Stimulated activated effector memory CD8-positive, alpha-beta T cell treated with anti-CD3 and anti-CD28 coated beads, Interleukin-12 subunit alpha, Interleukin-12 subunit beta, amount 100 ng/mL, for 72 hours (primary cell): ENCODE data around the gene TRAPPC2L.
A peak's percentile ranks its signal among the peaks of the same experiment; 100 is the strongest.

ENCODE experiments used
- ATAC-seq: fragments of 150-1000 bp; cut with Tn5 transposase; 2 replicates; pipeline ENCODE4 v1.10.0; 2021
- DNase-seq, 2 donors: peaks; one replicate each; pipeline ENCODE4 v3.0.0; 2021 to 2022; ENCODE audit warnings: low spot score in 2 of 2
- H3K27ac Mint-ChIP-seq: one replicate; pipeline ENCODE4 v1.8.0; 2022; ENCODE audit warnings: mild to moderate bottlenecking, mixed read lengths
- H3K36me3 Mint-ChIP-seq: one replicate; pipeline ENCODE4 v1.8.0; 2022; ENCODE audit warnings: mild to moderate bottlenecking, mixed read lengths
- H3K4me1 Mint-ChIP-seq: one replicate; pipeline ENCODE4 v1.8.0; 2022; ENCODE audit warnings: mixed read lengths
- H3K4me3 Mint-ChIP-seq: one replicate; pipeline ENCODE4 v1.8.0; 2022; ENCODE audit warnings: mild to moderate bottlenecking, mixed read lengths
- H3K9me3 Mint-ChIP-seq: one replicate; pipeline ENCODE4 v1.8.0; 2022; ENCODE audit warnings: mixed read lengths

The TRAPPC2L gene

GRCh38 chr16:88842308-88842756 lies 14.6 kb upstream of the TRAPPC2L start:
- no peak overlapping the region for H3K4me3 Mint-ChIP-seq
- H3K36me3 Mint-ChIP-seq, result peaks cover 11% of the 10 kb centered on the region
- peaks cover 5% of the 10 kb centered on the region for H3K4me1 Mint-ChIP-seq
- DNase-seq (no peak), ATAC-seq (no peak)
- no peaks in the 10 kb centered on the region for H3K9me3 Mint-ChIP-seq
- H3K27ac Mint-ChIP-seq, result no peak overlapping the region

DNA sequence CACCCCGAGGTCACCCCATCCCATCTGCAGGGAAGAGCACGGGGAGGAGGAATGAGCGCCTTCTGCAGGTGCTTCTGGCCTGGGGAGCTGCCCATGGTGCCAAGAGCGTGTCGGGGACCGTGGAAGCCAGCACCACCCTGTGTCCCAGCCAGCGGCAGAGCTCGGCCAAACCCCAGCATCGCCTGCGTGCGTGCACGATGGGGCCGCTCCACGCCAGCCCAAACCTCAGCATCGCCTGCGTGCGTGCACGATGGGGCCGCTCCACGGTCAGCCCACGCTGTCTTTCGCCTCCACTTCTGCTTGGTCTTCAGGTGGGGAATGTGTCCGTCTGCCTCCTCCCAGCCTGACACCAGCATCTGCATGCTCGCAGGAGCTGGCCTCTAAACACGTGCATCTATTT lies 14.1 kb upstream of the TRAPPC2L start:
- no peak overlapping the region for H3K4me3 Mint-ChIP-seq
- H3K36me3 Mint-ChIP-seq, result peaks cover 11% of the 10 kb centered on the region
- H3K9me3 Mint-ChIP-seq, result no peaks in the 10 kb centered on the region
- peaks cover 5% of the 10 kb centered on the region for H3K4me1 Mint-ChIP-seq
- DNase-seq, result no peak
- H3K27ac Mint-ChIP-seq, result no peak overlapping the region
- ATAC-seq, result no peak

DNA sequence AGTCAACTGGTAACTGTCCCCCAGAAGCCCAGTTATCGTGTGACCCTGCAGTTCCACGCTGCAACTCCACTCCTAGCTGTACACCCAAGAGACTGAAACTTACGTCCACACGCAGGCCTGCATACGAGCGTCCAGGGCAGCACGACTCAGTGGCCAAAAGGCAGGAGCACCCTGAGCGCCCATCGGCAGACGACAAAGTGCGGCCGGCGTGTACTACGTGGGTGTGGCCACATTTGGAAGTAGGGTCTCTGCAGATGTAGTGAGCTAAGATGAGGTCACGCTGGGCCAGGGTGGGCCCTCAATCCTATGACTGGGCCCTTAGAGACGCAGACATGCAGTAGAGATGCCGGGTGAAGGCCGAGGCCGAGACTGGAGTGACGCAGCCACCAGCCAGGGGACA lies 13.7 kb upstream of the TRAPPC2L start:
- Mint-ChIP-seq H3K27ac (no peak overlapping the region), H3K4me3 (no peak overlapping the region), H3K36me3 (peaks cover 11% of the 10 kb centered on the region), H3K4me1 (peaks cover 5% of the 10 kb centered on the region), H3K9me3 (no peaks in the 10 kb centered on the region)
- no peak for ATAC-seq
- no peak for DNase-seq

DNA sequence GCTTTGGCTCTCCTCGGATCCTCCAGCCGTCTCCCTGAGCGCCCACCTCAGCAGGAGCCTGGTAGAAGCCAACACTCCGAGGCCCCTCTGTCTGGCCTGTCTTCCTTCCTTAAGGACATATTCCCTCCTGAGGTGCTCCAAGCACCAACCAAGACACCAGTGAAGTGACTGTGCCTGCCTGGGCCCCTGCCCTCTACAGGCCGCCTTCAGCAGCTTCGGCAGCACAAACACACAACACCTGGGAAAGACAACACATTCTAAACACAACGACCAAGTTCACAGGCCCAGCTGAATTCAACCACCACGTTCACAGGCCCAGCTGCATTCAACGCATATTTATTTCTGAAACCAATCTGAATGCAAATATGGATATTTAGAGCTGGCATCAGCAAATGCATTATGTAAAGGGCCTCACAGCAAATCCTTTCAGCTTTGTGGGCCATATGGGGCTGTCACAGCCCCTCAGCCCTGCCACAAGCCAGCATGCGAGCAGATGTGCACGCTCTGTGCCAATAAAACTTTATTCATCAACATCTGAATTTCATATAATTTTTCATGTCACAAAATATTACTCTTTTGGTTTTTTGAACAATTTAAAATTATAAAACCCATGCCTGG lies 12.4 kb upstream of the TRAPPC2L start:
- Mint-ChIP-seq H3K4me3 (no peak overlapping the region), H3K36me3 (peaks cover 11% of the 10 kb centered on the region), H3K4me1 (peaks cover 5% of the 10 kb centered on the region), H3K27ac (no peak overlapping the region), H3K9me3 (no peaks in the 10 kb centered on the region)
- no peak for DNase-seq
- ATAC-seq, result no peak

- peaks cover 6% of the 10 kb centered on the region for H3K36me3 Mint-ChIP-seq
- H3K4me1 Mint-ChIP-seq, result peaks cover 5% of the 10 kb centered on the region
- no peak for ATAC-seq
- no peak for DNase-seq
- H3K4me3 Mint-ChIP-seq, result no peak overlapping the region
- H3K27ac Mint-ChIP-seq, result no peak overlapping the region
- H3K9me3 Mint-ChIP-seq, result no peaks in the 10 kb centered on the region
These were observed 10.8 kb upstream of the TRAPPC2L start for GRCh38 chr16:88846088-88846487.

DNA sequence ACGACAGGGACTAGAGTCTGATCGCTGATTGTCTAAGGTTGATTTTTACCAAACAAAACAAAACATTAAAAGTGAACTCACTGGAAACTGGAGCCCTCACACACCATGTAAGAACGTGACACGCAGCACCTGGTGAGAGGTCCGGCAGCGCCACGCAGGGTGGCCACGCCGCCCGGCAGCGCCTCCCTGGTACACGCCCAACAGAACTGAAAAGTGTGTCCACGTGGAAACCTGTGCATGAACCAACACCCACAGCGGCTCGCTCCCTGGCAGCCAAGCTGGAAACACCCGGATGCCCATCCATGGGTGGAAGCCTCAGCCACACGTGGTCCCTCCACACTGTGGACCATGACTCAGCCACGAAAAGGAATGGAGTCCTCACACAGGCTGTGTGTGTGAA lies 9.3 kb upstream of the TRAPPC2L start:
- H3K4me3 Mint-ChIP-seq, result no peak overlapping the region
- peaks cover 6% of the 10 kb centered on the region for H3K36me3 Mint-ChIP-seq
- H3K27ac Mint-ChIP-seq, result no peak overlapping the region
- no peaks in the 10 kb centered on the region for H3K9me3 Mint-ChIP-seq
- no peaks in the 10 kb centered on the region for H3K4me1 Mint-ChIP-seq
- ATAC-seq (no peak), DNase-seq (no peak)

DNA sequence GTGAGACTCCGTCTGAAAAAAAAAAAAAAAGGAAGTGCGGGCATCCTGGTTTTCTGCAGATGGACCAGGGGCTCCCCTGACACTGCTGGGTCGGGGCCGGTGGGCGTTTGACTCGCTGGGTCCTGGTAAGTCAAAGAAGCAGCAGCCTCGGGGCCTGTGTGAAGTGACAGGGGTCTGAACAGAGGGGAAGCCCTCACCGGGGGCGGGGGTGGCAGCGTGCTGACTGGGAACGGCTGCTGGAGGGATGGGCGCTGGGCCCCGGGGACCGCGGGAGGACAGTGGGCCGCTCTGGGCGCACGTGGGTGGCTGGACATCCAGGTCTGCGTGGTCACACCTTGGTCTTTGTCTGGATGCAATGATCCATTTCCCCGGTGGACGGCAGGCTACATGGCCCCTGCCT lies 8.4 kb upstream of the TRAPPC2L start:
- no peak for ATAC-seq
- DNase-seq, result no peak
- Mint-ChIP-seq H3K9me3 (no peaks in the 10 kb centered on the region), H3K4me3 (no peak overlapping the region), H3K4me1 (no peaks in the 10 kb centered on the region), H3K27ac (no peak overlapping the region), H3K36me3 (peaks cover 6% of the 10 kb centered on the region)

GRCh38 chr16:88850531-88851199 lies 6.3 kb upstream of the TRAPPC2L start:
- peaks cover 6% of the 10 kb centered on the region for H3K36me3 Mint-ChIP-seq
- H3K4me3 Mint-ChIP-seq, result no peak overlapping the region
- no peak for DNase-seq
- H3K27ac Mint-ChIP-seq, result no peak overlapping the region
- H3K9me3 Mint-ChIP-seq, result no peaks in the 10 kb centered on the region
- no peak for ATAC-seq
- peaks cover 17% of the 10 kb centered on the region for H3K4me1 Mint-ChIP-seq

DNA sequence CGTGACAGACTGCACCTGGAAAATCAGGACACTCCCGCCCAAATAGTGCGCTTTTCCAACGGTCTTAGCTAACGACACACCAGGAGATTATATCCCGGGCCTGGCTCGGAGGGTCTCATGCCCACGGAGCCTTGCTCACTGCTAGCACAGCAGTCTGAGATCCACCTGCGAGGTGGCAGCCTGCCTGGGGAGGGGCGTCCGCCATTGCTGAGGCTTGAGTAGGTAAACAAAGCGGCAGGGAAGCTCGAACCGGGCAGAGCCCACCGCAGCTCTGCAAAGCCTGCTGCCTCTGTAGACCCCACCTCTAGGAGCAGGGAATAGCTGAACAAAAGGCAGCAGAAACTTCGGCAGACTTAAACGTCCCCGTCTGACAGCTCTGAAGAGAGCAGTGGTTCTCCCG lies 5.3 kb upstream of the TRAPPC2L start:
- H3K4me3 Mint-ChIP-seq, result no peak overlapping the region
- H3K27ac Mint-ChIP-seq, result peak overlapping the region; percentile 44
- H3K36me3 Mint-ChIP-seq, result no peaks in the 10 kb centered on the region
- ATAC-seq (no peak), DNase-seq (no peak)
- H3K9me3 Mint-ChIP-seq, result no peaks in the 10 kb centered on the region
- peaks cover 22% of the 10 kb centered on the region for H3K4me1 Mint-ChIP-seq

DNA sequence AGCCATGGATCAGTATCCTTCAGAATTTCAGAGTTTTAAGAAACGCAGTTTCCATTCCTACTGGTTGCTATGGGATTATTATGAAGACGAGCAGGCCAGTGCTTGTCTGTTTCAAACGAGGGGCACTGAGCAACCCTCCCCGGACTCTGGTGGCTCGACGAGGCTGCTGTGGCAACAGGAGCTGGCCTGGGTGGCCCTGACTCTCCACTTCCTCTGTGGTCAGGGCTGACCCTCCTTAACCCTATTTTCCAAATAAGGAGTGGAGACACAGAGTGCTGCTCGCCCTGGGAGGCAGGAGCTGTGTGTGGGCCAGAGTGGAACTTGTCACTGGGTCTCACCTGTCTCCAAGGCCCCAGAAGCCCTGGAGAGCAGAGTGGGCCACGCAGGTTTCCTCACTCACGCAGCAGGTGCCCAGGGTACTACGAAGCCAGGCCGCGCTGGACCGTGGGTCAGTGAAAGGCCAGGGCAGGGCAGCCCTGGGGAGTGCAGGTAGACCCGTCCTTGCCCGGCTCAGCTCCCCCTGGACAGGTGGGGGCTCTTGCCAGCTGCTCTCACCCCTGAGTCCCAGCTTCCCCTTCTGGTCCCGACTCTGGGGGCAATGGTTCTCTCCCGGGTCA lies 3.5 kb upstream of the TRAPPC2L start:
- H3K9me3 Mint-ChIP-seq, result no peaks in the 10 kb centered on the region
- DNase-seq (no peak), ATAC-seq (no peak)
- no peak overlapping the region for H3K27ac Mint-ChIP-seq
- peaks cover 33% of the 10 kb centered on the region for H3K4me1 Mint-ChIP-seq
- no peak overlapping the region for H3K4me3 Mint-ChIP-seq
- peaks cover 11% of the 10 kb centered on the region for H3K36me3 Mint-ChIP-seq

DNA sequence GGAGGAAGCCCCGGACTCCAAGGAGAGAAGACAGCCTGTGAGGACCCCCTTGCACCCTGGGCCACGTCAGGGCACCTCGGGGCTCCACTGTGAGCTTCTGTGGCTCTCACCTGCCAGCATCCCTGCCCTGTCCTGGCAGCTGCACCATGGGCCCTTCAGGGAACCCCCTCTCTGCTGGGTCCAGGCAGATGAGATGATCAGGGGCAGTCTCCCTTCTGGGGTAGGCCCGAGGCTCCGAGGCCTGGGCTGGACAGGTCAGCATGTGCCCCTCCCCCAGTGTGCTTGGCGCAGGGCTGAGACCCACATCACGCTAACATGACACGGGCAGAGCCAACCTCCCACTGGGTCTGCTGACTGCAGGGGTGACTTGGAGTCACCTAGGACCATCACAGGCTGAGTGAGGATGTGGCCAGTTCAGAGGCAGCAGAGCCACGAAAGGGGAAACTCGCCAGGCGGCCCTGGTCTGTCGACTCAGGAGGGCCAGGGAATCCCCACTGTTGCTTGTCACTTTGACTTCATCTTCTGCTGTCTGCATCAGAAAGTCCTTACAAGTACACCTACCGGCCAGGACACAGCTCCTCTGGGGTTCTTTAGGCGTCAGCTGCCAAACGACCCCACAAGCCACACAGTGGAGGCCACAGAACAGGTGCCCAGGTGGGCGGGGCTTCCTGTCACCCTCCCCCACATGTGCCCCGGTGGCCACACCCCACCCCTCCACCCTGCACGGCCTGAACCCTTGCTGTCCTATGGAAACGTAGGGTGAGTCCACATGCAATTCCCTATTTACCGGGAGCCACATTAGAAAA lies 2.4 kb upstream of the TRAPPC2L start:
- H3K4me1 Mint-ChIP-seq, result peaks cover 36% of the 10 kb centered on the region
- peak; percentile 45 for ATAC-seq
- no peak overlapping the region for H3K27ac Mint-ChIP-seq
- peaks cover 19% of the 10 kb centered on the region for H3K36me3 Mint-ChIP-seq
- peak overlapping the region; percentile 93 for H3K4me3 Mint-ChIP-seq
- peak; percentile 12 to 60 for DNase-seq
- H3K9me3 Mint-ChIP-seq, result no peaks in the 10 kb centered on the region

DNA sequence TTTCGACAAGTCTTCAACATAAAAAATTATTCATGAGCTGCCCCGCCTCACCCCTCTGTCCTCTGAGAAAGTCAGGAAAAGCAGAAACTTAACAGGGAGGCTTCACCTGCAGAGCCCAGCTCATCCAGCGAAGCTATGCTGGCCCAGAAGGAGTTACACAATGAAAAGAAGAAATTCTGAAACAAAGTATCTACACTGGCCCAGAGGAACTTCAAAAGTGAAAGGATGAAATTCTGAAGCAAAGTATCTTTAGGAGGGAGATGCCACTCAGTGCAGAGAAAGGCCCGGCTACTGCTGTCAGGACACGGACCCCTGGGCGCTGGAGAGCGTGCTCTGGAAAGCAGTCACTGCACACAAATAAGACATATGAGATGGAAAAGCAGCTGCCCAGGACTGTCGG lies 1.8 kb upstream of the TRAPPC2L start:
- peak overlapping the region; percentile 93 for H3K4me3 Mint-ChIP-seq
- no peak for DNase-seq
- peak overlapping the region; percentile 66 for H3K27ac Mint-ChIP-seq
- H3K9me3 Mint-ChIP-seq, result no peaks in the 10 kb centered on the region
- H3K36me3 Mint-ChIP-seq, result peaks cover 25% of the 10 kb centered on the region
- ATAC-seq, result no peak
- H3K4me1 Mint-ChIP-seq, result peaks cover 36% of the 10 kb centered on the region

GRCh38 chr16:88855736-88856121 lies 1.2 kb upstream of the TRAPPC2L start:
- Mint-ChIP-seq H3K4me1 (peaks cover 36% of the 10 kb centered on the region), H3K36me3 (peaks cover 31% of the 10 kb centered on the region), H3K4me3 (peak overlapping the region; percentile 93), H3K27ac (peak overlapping the region; percentile 66), H3K9me3 (no peaks in the 10 kb centered on the region)
- no peak for DNase-seq
- no peak for ATAC-seq

GRCh38 chr16:88856122-88856827 lies 652 bp upstream of the TRAPPC2L start:
- H3K36me3 Mint-ChIP-seq, result peaks cover 33% of the 10 kb centered on the region
- H3K4me3 Mint-ChIP-seq, result peak overlapping the region; percentile 93
- H3K9me3 Mint-ChIP-seq, result no peaks in the 10 kb centered on the region
- H3K27ac Mint-ChIP-seq, result peak overlapping the region; percentile 90
- H3K4me1 Mint-ChIP-seq, result peaks cover 36% of the 10 kb centered on the region
- ATAC-seq, result peak; percentile 56
- DNase-seq, result peak in 1 of 2 donors; percentile 58
